Bronchial epithelial cell (primary cell): ENCODE data around the gene CFP. TPM values are rescaled to one million over a fixed set of nuclear protein-coding genes. Genes with fewer than 3 reads are reported as not detected.
A peak's percentile ranks its signal among the peaks of the same experiment; 100 is the strongest.

ENCODE experiments used
- DNase-seq: peaks from one replicate; pipeline ENCODE4 v3.0.0-alpha.2; 2010; ENCODE audit warnings: low read depth
- FAIRE-seq: peaks from 2 replicates; lab custom pipeline; 2011; peaks lifted over from hg19 to GRCh38; lab: Jason Lieb, UNC
- H3K27me3 ChIP-seq: 2 replicates; pipeline ENCODE4 v1.5.1; 2011; ENCODE audit warnings: low read length; ENCODE audit not compliant: control insufficient read depth, insufficient read depth
- H3K36me3 ChIP-seq: 2 replicates; pipeline ENCODE4 v1.5.1; 2011; ENCODE audit warnings: low read length; ENCODE audit not compliant: control insufficient read depth, insufficient read depth
- H3K4me3 ChIP-seq: 2 replicates; pipeline ENCODE4 v1.5.1; 2011; ENCODE audit warnings: mild to moderate bottlenecking, low read depth, low read length, control low read depth
- total RNA-seq: library from RNA; depleted of rRNA; stranded (reverse); fragments of >200 nt; gene quantifications from 2 replicates; pipeline ENCODE4 v1.2.1, GENCODE V29; 2014
- TF ChIP-seq, protein P1 (sequence below): IDR thresholded peaks from 2 replicates; pipeline ENCODE4 v1.5.1; 2011; ENCODE audit warnings: mild to moderate bottlenecking, moderate library complexity, low read length, control low read depth, inconsistent platforms; ENCODE audit not compliant: insufficient read depth, severe bottlenecking

Gene CFP
- total RNA-seq, 1 donor from 2014 or later = 0.26 TPM

DNA sequence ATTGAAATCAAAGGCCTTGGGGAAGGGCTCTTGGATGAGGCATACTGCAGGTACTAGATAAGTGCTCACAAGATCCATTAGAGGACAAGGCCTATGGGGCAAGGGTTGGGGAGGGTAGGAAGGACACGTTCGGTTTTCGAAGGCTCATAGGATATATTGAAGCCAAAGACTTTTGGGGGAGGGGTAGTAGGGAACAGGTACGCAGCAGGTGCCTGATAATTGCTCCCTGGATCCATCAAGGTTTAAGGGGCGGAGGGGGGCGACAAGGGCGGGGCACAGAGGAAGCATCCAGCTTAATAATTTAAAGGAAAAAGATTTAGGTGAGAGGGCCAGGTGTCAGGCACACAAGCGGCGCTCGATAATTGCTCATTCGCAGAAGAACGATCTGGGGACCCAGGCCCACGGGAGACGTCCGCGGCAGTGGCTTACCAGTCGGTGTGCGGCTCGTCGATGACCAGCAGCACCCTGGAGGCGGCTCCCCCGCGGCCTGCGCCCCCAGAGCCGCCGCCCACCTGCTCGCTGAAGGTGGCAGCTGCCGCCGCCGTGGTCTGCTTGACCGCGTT, 10.7 kb downstream of the CFP start:
- TF ChIP-seq, protein P1, sequence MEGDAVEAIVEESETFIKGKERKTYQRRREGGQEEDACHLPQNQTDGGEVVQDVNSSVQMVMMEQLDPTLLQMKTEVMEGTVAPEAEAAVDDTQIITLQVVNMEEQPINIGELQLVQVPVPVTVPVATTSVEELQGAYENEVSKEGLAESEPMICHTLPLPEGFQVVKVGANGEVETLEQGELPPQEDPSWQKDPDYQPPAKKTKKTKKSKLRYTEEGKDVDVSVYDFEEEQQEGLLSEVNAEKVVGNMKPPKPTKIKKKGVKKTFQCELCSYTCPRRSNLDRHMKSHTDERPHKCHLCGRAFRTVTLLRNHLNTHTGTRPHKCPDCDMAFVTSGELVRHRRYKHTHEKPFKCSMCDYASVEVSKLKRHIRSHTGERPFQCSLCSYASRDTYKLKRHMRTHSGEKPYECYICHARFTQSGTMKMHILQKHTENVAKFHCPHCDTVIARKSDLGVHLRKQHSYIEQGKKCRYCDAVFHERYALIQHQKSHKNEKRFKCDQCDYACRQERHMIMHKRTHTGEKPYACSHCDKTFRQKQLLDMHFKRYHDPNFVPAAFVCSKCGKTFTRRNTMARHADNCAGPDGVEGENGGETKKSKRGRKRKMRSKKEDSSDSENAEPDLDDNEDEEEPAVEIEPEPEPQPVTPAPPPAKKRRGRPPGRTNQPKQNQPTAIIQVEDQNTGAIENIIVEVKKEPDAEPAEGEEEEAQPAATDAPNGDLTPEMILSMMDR = no peak
- Histone ChIP-seq H3K4me3 (no peak overlapping the region), H3K27me3 (no peaks in the 10 kb centered on the region), H3K36me3 (no peaks in the 10 kb centered on the region)
- FAIRE-seq (no peak), DNase-seq (no peak)

DNA sequence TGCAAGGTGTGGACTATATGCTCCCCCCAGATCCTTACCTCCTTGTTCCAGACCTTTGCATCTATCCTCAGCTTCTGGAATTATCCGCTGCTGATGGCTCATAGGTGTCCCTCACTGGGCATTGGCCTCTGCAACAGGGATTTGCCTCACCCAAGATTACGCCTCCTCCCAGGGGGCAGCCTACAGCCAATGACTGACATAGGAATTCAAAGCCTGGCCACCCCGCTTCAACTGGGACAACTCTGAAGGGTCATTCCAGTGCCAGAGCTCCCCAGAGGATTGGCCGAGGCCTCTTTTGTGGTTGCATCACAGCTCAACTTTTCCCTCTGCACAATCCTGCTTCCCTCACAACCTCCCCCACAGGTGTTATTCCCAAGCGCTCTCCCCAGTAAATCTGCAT, 15.1 kb downstream of the CFP start:
- TF ChIP-seq, protein P1 = no peak
- H3K27me3 ChIP-seq = no peaks in the 10 kb centered on the region
- FAIRE-seq = no peak
- no peak for DNase-seq
- H3K4me3 ChIP-seq = no peak overlapping the region
- no peaks in the 10 kb centered on the region for H3K36me3 ChIP-seq

DNA sequence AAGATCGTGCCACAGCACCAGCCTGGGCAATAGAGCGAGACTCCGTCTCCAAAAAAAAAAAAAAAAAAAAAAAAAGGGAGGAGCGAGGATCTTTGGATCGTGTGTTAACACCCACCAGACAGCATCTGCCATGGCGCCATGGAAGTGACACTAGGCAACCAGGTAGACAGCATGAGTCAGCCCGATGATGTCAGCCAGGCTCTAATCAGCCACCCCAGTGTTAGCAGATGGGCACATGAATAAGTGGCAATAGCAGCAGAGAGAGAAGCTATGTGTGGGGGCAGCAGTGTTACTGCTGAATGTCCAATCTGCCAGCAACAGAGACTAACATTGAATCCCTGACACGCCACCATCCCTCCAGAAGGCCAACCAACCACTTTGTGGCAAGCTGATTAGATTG, 16.6 kb downstream of the CFP start:
- FAIRE-seq = peak; percentile 40
- TF ChIP-seq, protein P1 = no peak
- DNase-seq = no peak
- Histone ChIP-seq H3K36me3 (no peaks in the 10 kb centered on the region), H3K4me3 (no peak overlapping the region), H3K27me3 (no peaks in the 10 kb centered on the region)

DNA sequence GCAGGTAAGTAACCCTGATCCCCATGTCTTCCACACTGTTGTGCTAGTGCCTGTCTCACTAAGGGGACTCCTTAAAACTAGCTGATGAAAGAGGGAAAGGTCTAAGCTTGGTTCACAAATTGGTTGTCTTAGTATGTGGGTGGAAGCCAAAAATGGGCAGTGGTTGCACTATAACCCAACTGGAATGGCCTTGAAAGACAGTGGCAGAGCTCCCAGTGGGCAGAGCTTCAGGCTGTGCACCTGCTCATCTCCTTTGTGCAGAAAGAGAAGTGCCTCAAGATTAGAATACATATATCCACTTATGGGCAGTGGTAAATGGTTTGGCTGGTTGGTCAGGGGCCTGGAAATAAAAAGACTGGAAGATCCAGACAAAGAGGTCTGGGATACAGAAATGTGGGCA, 17.3 kb downstream of the CFP start:
- TF ChIP-seq, protein P1 = no peak
- FAIRE-seq (no peak), DNase-seq (no peak)
- H3K27me3 ChIP-seq = no peaks in the 10 kb centered on the region
- H3K4me3 ChIP-seq = no peak overlapping the region
- H3K36me3 ChIP-seq = no peaks in the 10 kb centered on the region

DNA sequence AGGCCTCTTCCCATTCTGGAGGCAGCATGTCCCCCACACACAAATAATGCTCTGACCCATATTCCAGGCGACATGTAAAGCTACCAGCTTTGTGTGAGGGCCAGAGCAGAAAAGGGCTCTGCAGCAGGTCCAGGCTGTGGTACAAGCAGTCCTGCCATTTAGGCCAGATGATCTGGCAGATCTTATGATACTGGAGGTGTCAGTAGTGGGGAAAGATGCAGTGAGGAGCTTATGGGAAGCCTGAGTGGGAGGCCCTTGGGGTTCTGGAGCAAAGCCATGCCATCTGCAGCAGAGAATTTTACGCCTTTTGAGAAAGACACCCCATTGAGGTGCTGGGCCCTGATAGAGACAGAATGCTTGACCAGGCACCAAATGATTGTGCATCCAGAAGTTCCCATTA, 17.8 kb downstream of the CFP start:
- TF ChIP-seq, protein P1 = no peak
- DNase-seq (no peak), FAIRE-seq (no peak)
- no peaks in the 10 kb centered on the region for H3K27me3 ChIP-seq
- H3K36me3 ChIP-seq = no peaks in the 10 kb centered on the region
- no peak overlapping the region for H3K4me3 ChIP-seq

DNA sequence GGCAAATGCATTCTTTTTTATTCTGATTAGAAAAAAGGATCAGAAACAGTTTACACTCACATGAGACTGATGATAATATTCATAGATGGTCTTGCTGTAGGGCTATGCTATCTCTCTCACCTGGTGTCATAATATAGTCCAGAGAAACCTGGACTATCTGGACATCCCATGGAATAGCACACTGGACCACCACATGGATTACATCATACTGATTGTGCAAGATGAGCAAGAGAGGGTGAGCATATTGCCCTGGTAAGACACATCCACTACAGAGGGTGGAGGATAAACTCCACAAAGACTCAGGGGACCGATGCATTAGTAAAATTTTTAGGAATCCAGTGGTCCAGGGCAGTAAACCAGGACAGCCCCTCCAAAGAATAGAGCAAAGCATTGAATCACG, 18.2 kb downstream of the CFP start:
- TF ChIP-seq, protein P1 = no peak
- Histone ChIP-seq H3K27me3 (no peaks in the 10 kb centered on the region), H3K36me3 (no peaks in the 10 kb centered on the region), H3K4me3 (no peak overlapping the region)
- FAIRE-seq (no peak), DNase-seq (no peak)
